Skeletal muscle satellite cell (primary cell): Measurements from ENCODE around the gene ZNF684. TPM values are rescaled to one million over a fixed set of nuclear protein-coding genes. Genes with fewer than 3 reads are reported as not detected.

Source experiments
- H3K27me3 ChIP-seq: 2 replicates; pipeline ENCODE4 v1.7.0; 2013; ENCODE audit warnings: low read length; ENCODE audit not compliant: control insufficient read depth, insufficient read depth
- H3K36me3 ChIP-seq: 2 replicates; pipeline ENCODE4 v1.7.0; 2013; ENCODE audit warnings: mild to moderate bottlenecking, control low read depth, low read length; ENCODE audit not compliant: insufficient read depth
- H3K4me1 ChIP-seq: 2 replicates; pipeline ENCODE4 v1.7.0; 2013; ENCODE audit warnings: low read length; ENCODE audit not compliant: control insufficient read depth, insufficient read depth
- H3K4me2 ChIP-seq: 2 replicates; pipeline ENCODE4 v1.7.0; 2013; ENCODE audit warnings: mild to moderate bottlenecking, low read length
- H3K4me3 ChIP-seq: 2 replicates; pipeline ENCODE4 v1.7.0; 2013; ENCODE audit warnings: low read length
- H3K9ac ChIP-seq: 2 replicates; pipeline ENCODE4 v1.7.0; 2013; ENCODE audit warnings: mild to moderate bottlenecking, low read depth, low read length, moderate library complexity
- H3K9me3 ChIP-seq: replicated peaks from 2 replicates; pipeline ENCODE4 v1.7.0; 2013; ENCODE audit warnings: mild to moderate bottlenecking, control low read depth, low read length
- small RNA-seq: library from RNA; depleted of rRNA; stranded (forward); fragments of <200 nt; gene quantifications from one replicate; pipeline ENCODE3, GENCODE V24; 2012

Gene ZNF684

GRCh38 chr1:40582116-40582515 lies 50.7 kb downstream of the ZNF684 start:
- Histone ChIP-seq H3K4me1 (peaks cover 6% of the 10 kb centered on the region), H3K4me3 (no peak overlapping the region), H3K36me3 (no peaks in the 10 kb centered on the region), H3K9ac (no peak overlapping the region), H3K9me3 (no peaks in the 10 kb centered on the region), H3K27me3 (peaks cover 27% of the 10 kb centered on the region), H3K4me2 (no peak overlapping the region)

- no peak overlapping the region for H3K4me3 ChIP-seq
These were observed 52.5 kb downstream of the ZNF684 start for GRCh38 chr1:40583980-40584379.

GRCh38 chr1:40588586-40588985 lies 57.1 kb downstream of the ZNF684 start:
- H3K27me3 ChIP-seq: peaks cover 45% of the 10 kb centered on the region
- peaks cover 2% of the 10 kb centered on the region for H3K4me1 ChIP-seq
- H3K4me2 ChIP-seq: no peak overlapping the region
- no peaks in the 10 kb centered on the region for H3K9me3 ChIP-seq
- no peaks in the 10 kb centered on the region for H3K36me3 ChIP-seq
- no peak overlapping the region for H3K9ac ChIP-seq
- no peak overlapping the region for H3K4me3 ChIP-seq

More at GRCh38 chr1:40583980-40584379, 52.5 kb downstream of the ZNF684 start:
- no peaks in the 10 kb centered on the region for H3K36me3 ChIP-seq
- H3K4me2 ChIP-seq: no peak overlapping the region
- no peaks in the 10 kb centered on the region for H3K9me3 ChIP-seq
- H3K27me3 ChIP-seq: peaks cover 44% of the 10 kb centered on the region
- no peak overlapping the region for H3K9ac ChIP-seq
- peaks cover 6% of the 10 kb centered on the region for H3K4me1 ChIP-seq

GRCh38 chr1:40592107-40592803 lies 60.8 kb downstream of the ZNF684 start:
- H3K36me3 ChIP-seq: no peaks in the 10 kb centered on the region
- no peaks in the 10 kb centered on the region for H3K4me1 ChIP-seq
- H3K9me3 ChIP-seq: no peaks in the 10 kb centered on the region
- H3K4me2 ChIP-seq: no peak overlapping the region
- H3K9ac ChIP-seq: no peak overlapping the region
- H3K27me3 ChIP-seq: peaks cover 28% of the 10 kb centered on the region
- H3K4me3 ChIP-seq: no peak overlapping the region

GRCh38 chr1:40593449-40594186 lies 62.2 kb downstream of the ZNF684 start:
- no peaks in the 10 kb centered on the region for H3K4me1 ChIP-seq
- no peak overlapping the region for H3K4me2 ChIP-seq
- peaks cover 18% of the 10 kb centered on the region for H3K27me3 ChIP-seq
- H3K9ac ChIP-seq: no peak overlapping the region
- H3K36me3 ChIP-seq: no peaks in the 10 kb centered on the region
- H3K4me3 ChIP-seq: no peak overlapping the region
- H3K9me3 ChIP-seq: no peaks in the 10 kb centered on the region

- H3K36me3 ChIP-seq: no peaks in the 10 kb centered on the region
- no peaks in the 10 kb centered on the region for H3K9me3 ChIP-seq
- H3K4me1 ChIP-seq: no peaks in the 10 kb centered on the region
- no peak overlapping the region for H3K4me2 ChIP-seq
- peaks cover 17% of the 10 kb centered on the region for H3K27me3 ChIP-seq
- H3K4me3 ChIP-seq: no peak overlapping the region
- no peak overlapping the region for H3K9ac ChIP-seq
These were observed 62.7 kb downstream of the ZNF684 start for GRCh38 chr1:40594187-40594531.

- Histone ChIP-seq H3K9me3 (no peaks in the 10 kb centered on the region), H3K36me3 (no peaks in the 10 kb centered on the region), H3K4me2 (no peak overlapping the region), H3K27me3 (peaks cover 17% of the 10 kb centered on the region), H3K4me3 (no peak overlapping the region), H3K4me1 (no peaks in the 10 kb centered on the region), H3K9ac (no peak overlapping the region)
These were observed 64.2 kb downstream of the ZNF684 start for GRCh38 chr1:40595623-40596022.

Small RNA genes within 50 kb of the gene (small RNA-seq; reads per million reads assigned to genes)
- not detected for gene AL356379.1
